GM19099 (cell line): ENCODE data around the gene NEU2.

Source experiments
- POLR2A ChIP-seq: IDR thresholded peaks from 3 replicates; pipeline ENCODE4 v1.6.1; 2011; ENCODE audit warnings: low read depth; ENCODE audit not compliant: insufficient read length; ENCODE audit errors: extremely low read depth

NEU2 gene

GRCh38 chr2:233032551-233033320 is at the start of gene NEU2:
Gene NEU2 (plus strand): TSS chr2:233032672. CDS start chr2:233032672, 0 bp downstream.
- TF ChIP-seq POLR2A, result no peak

GRCh38 chr2:232982926-232983668 is 49.4 kb upstream of the NEU2 start:
- TF ChIP-seq POLR2A, result no peak

GRCh38 chr2:232983669-232984140 is 48.8 kb upstream of the NEU2 start:
- TF ChIP-seq POLR2A, result no peak

GRCh38 chr2:232984451-232985207 is 47.8 kb upstream of the NEU2 start:
- no peak for TF ChIP-seq POLR2A

DNA sequence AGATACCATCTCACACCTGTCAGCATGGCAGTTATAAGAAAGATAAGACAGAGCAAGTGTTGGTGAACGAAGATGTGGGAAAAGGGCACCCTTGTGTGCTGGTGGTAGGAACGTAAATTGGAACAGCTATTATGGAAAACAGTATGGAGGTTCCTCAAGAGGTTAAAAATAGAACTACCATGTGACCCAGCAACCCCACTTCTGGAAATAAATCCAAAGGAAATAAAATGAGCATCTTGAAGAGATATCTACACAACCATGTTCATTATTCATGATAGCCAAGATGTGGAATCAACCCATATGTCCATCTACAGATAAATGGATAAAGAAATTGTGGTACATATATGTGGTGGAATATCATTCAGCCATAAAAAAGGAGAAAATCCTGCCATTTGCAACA is 46.3 kb upstream of the NEU2 start:
- TF ChIP-seq POLR2A, result no peak

DNA sequence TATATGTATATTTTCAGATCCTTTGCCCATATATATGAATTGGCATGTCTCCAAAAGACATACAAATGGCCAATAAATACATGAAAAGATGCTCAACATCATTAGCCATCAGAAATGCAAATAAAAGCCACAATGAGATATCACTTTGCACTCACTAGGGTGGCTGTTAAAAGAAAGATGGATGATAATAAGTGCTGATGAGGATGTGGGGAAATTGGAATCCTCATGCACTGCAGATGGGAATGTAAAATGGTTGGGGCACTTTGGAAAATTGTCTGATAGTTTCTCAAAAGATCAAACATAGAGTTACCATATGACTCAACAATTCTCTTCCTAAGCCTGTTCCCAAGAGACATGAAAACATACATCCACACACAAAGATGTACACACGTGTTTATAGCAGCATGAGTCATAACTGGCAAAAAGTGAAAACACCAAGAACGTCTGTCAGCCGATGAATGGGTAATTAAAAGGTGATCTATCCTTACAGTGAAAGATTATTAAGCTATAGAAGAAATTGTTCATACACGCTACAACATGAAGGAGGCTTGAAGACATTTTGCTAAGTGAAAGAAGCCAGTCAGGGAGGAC is 39.1 kb upstream of the NEU2 start:
- no peak for TF ChIP-seq POLR2A

DNA sequence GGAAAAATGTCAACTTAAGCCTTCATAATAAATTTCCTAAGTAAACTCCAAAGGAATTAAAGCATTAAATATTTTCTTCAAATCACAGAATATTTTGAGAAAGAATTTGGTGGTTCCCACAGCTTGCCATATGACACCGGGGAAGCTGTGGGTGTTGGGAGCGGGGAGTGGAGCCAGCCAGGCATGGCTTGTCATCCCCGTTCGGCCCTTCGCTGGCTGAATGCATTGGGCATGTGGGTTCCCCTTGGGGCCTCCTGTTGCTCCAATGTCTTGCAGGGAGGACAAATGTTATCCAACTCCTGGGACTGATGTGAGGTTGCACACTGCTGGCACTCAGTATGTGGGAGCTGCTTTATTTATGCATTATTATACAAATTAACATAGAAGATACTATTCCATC is 38.0 kb upstream of the NEU2 start:
- TF ChIP-seq POLR2A, result no peak

DNA sequence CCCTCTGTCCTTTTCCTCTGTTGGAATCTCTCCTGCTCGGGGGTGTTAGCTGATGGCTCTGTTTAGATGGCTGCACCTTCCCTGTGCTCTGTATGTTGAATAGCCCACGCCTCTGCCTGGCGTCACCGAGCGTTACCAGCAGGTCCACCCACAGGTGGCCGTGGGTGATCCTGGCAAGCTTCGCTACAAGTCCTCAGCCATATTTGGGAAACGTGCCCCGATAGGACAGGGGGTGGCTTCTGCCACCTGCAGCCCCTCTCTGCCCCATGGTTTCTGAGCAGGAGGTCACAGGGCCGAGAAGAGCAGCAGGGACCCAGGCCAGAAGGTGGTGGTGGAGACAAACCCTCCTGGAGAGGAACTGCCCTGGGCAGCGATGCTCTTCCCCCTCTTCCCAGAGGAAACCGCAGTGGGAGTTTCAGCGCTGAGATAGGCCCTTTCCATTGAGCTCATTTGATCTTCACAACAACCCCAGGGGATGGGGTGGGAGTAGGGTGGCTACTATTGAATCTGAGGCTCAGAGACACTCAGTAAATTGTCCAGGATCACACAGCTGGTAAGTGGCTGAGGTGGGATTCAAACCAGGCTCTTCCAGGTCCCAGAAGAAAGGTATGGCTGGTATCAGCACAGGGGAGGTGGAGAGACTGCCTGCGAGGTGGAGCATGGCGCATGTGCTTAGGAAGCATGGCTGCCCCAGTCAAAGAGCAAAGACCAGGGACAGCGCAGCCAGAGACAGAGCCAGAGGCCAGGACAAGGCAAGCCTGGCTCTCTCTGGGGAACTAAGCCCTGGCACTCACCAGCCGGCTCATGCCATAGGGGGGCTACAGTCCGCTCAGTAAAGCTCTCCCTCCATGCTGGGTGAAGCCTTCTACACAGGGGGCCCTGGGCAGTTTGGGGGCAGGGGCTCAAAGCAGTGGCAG is 34.5 kb upstream of the NEU2 start:
- no peak for TF ChIP-seq POLR2A

GRCh38 chr2:232998666-232998985 is 33.8 kb upstream of the NEU2 start:
- no peak for TF ChIP-seq POLR2A

GRCh38 chr2:232999354-232999753 is 33.1 kb upstream of the NEU2 start:
- no peak for TF ChIP-seq POLR2A

DNA sequence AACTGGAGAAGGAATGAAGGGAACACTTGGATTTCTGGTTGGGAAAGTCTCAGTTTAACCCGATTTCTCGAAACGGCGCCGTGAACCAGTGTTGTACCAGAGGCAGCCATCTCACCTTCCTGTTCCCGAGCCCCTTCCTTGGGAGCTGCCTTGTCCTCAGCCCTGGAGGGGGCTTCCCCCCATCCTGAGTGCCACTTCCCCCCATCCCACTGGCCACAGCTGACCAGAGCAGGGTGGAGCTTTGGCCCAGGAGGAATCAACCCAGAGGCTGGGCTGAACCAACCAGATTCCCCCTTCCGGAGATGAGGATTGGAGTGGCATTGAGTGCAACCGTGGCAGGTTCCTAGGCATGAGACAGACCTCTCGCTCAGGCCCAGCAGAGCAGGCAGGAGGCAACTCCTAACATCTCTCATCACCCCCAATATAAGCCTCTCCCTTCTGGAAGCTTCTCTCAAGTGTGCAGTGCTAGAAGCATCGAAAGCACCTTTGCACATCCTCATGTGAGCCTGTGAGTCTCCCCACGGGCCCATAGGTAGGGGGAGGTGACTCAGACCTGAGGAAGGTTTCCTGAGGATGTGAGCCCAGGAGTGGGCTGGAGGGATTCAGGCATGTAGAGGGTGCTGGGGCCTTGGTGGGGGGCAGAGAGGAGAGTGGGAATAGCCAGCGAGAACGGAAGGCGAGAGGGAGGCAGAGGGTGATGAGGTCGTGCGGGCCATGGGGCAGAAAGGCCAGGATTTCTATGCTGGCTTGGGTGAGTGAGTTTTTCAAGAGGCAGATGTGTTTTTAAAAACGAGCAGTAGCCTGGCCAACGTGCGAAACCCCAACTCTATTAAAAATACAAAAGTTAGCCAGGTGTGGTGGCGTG is 31.4 kb upstream of the NEU2 start:
- TF ChIP-seq POLR2A, result no peak

- TF ChIP-seq POLR2A, result no peak
These were observed 29.4 kb upstream of the NEU2 start for GRCh38 chr2:233002829-233003657.
